ENCODE results near the gene FBN2.
"Not testable (repeated sequence)": the region's sequence is repeated elsewhere in the genome, so short reads cannot be mapped to it uniquely, and the experiment has no call there.

FBN2 gene

GRCh38 chr5:128475693-128476092, 62.4 kb downstream of the FBN2 start:
- no peak for DNase-seq

GRCh38 chr5:128472919-128473318, 65.1 kb downstream of the FBN2 start:
- DNase-seq = no peak

GRCh38 chr5:128472036-128472435, 66.0 kb downstream of the FBN2 start:
- no peak for DNase-seq

- no peak for DNase-seq
These were observed 67.4 kb downstream of the FBN2 start for GRCh38 chr5:128470663-128471062.

GRCh38 chr5:128469912-128470311, 68.1 kb downstream of the FBN2 start:
- no peak for DNase-seq

- no peak for DNase-seq
These were observed 71.1 kb downstream of the FBN2 start for GRCh38 chr5:128466980-128467379.

- DNase-seq = no peak
These were observed 71.5 kb downstream of the FBN2 start for GRCh38 chr5:128466554-128466953.

GRCh38 chr5:128464596-128464995, 73.4 kb downstream of the FBN2 start:
- DNase-seq = no peak

GRCh38 chr5:128462330-128462729, 75.7 kb downstream of the FBN2 start:
- no peak for DNase-seq

- not testable (repeated sequence) for DNase-seq
These were observed 80.7 kb downstream of the FBN2 start for GRCh38 chr5:128457147-128457915.

GRCh38 chr5:128455841-128456361, 82.1 kb downstream of the FBN2 start:
- no peak for DNase-seq

- no peak for DNase-seq
These were observed 84.9 kb downstream of the FBN2 start for GRCh38 chr5:128453121-128453520.

- not testable (repeated sequence) for DNase-seq
These were observed 90.8 kb downstream of the FBN2 start for GRCh38 chr5:128447224-128447623.

- DNase-seq = no peak
These were observed 96.1 kb downstream of the FBN2 start for GRCh38 chr5:128441941-128442350.

GRCh38 chr5:128441165-128441564, 96.9 kb downstream of the FBN2 start:
- DNase-seq = no peak

GRCh38 chr5:128436749-128437188, 101.3 kb downstream of the FBN2 start:
- no peak for DNase-seq

- DNase-seq = no peak
These were observed 102.2 kb downstream of the FBN2 start for GRCh38 chr5:128435861-128436260.

- no peak for DNase-seq
These were observed 103.1 kb downstream of the FBN2 start for GRCh38 chr5:128434993-128435392.

GRCh38 chr5:128432913-128433440, 105.1 kb downstream of the FBN2 start:
- DNase-seq = no peak

GRCh38 chr5:128427921-128428320, 110.1 kb downstream of the FBN2 start:
- DNase-seq = no peak

GRCh38 chr5:128426090-128426534, 111.9 kb downstream of the FBN2 start:
- no peak for DNase-seq

GRCh38 chr5:128424646-128425045, 113.4 kb downstream of the FBN2 start:
- DNase-seq = no peak

- no peak for DNase-seq
These were observed 115.4 kb downstream of the FBN2 start for GRCh38 chr5:128422612-128423011.

- no peak for DNase-seq
These were observed 123.6 kb downstream of the FBN2 start for GRCh38 chr5:128414469-128414868.
